GM19397 (cell line): Measurements from ENCODE around the gene ACP7.

Experiments
- ATAC-seq: cut with Tn5 transposase; IDR thresholded peaks from one replicate; pipeline ENCODE4 v1.9.1; 2021; ENCODE audit warnings: mild to moderate bottlenecking, moderate library complexity; ENCODE audit not compliant: unreplicated experiment

The ACP7 gene

GRCh38 chr19:39146686-39147450, 62.7 kb downstream of the ACP7 start:
- ATAC-seq: no peak

DNA sequence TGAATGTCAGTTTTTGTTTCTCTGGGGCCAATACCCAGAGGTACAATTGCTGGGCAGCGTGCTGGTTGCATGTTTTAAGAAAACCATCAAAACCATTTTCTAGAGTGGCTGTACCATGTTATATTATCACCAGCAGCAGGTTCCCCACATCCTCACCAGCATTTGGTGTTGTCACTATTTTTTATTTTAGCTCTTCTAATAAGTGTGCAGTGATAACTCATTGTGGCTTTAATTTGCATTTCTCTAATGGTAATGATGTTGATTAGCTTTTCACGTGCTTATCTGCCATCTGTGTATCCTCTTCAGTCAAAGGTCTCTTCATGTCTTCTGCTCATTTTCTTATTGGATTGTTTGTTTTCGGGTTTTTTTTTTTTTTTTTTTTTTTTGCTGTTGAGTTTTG, 63.3 kb downstream of the ACP7 start:
- no peak for ATAC-seq

DNA sequence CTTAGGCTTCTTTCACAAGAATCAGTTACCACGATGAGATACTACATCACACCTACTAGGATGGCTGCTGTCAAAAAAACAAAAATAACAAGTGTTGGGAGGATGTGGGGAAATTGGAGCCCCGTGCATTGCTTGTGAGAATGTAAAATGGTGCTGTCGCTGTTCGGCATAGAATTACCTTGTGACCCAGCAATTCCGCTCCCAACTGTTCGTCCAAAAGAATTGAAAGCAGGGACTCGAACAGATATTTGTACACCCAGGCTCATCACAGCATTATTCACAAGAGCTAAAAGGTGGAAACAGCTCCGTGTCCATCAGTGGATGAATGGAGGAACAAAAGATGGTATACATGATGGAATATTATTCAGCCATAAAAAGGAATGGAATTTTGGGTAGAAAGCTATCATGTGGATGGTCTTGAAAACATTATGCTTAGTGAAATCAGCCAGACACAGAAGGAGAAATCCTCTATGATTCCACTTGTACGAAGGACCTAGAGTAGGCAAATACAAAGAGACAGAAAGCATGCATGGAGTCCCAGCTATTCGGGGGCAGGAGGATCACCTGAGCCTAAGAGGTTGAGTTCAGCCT, 64.9 kb downstream of the ACP7 start:
- no peak for ATAC-seq

DNA sequence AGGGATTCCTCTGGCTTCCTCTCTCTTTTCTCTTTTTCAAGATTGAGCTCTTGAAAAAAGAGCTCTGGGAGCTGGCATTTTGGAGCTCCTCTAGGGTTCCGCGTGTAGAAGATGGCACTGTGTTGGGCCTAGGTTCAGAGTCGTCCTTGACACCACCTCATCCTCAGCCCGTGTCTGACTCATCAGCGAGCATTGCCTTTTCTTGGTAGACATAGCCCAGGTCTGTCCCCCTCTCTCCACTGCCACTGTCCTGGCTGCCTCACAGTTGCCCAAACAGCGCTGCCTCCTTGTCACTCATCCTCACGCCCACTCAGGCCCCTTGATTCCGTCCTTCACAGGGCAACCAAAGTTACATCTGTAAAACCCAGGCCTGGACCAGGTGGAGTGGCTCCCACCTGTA, 66.1 kb downstream of the ACP7 start:
- ATAC-seq: no peak

DNA sequence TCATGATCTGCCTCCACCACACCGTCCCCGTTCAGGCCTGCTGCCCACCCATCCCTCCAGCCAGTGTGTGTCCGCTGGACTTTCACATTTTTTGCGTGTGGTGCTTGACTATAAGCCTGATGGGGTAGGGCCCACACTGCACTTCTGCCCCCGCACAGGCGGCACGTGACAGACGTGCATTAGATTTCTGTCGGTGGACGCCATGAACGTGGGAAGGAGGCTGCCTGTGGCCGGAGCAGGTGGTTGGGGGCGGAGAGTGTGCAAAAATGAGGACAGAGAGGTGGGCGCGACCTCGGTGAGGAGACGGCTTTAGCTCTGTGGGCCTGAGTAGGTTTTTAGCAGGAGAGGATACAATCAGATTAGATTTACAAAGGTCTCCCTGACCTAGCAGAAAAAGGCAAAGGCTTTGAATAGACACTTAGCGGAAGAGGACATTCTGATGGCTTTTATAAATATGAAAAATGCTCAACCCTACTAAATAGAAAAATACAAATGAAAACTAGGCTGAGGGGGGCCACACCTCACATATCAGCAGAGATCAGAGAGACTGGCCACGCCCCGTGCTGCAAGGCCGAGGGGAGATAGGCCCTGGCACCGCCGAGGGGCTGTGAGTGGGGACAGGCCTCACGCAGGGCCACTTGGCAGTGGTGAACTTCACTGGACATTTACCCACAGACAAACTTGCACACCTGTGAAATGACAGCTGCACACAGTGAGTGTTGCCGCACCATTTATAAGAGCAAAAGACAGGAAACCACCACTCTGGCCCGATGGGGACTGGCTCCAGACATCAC, 66.8 kb downstream of the ACP7 start:
- ATAC-seq: no peak

- ATAC-seq: no peak
These were observed 67.9 kb downstream of the ACP7 start for GRCh38 chr19:39152066-39152465.

DNA sequence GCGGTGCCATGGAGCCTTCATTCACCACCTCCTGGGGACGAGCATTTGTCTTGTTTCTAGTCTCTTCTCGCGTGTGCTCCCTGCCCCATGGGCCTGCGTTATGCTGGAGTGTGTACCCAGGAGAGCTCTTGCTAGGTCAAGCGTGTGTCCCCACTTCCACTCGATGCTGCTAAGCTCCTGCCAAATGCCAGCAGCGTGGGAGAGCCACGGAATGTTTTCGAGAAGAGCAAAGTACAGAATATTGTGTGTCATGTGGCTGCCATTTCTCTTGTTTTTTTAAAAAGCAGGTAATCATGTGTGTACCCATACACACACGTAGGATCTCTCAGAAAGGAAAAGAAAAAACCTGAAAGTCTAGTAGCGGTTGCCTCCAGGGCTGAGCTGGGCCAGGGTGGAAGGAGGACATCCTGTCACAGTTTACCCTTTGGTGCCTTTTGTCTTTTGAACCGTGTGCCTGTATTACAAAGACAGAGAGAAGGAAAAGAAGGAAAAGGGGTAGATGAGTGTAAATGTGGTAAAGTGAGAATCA, 70.0 kb downstream of the ACP7 start:
- ATAC-seq: no peak

DNA sequence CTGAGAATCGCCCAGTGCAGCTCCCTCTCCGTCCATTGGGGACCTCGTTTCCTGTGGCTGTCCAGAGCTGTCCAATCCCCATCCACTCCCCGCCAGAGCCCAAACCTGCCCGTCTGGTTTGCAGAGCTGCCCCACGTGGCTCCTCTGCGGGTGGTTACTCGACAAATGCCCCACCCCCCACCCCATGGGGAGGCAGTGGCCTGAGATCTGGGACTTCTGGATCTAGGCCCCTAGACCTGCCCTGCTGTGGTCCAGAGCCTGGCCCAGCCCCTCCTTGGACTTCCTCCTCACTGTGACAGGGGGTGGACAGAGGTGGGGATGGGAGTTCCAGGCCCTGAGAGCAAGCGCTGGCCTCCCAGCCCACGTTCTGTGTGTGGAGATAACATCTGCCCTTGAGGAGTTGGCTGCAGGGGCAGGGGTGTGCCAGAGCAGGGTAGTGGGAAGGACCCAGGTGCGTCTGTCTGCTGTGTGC, 70.5 kb downstream of the ACP7 start:
- no peak for ATAC-seq

- no peak for ATAC-seq
These were observed 71.0 kb downstream of the ACP7 start for GRCh38 chr19:39155114-39155700.

- no peak for ATAC-seq
These were observed 71.6 kb downstream of the ACP7 start for GRCh38 chr19:39155741-39156140.

DNA sequence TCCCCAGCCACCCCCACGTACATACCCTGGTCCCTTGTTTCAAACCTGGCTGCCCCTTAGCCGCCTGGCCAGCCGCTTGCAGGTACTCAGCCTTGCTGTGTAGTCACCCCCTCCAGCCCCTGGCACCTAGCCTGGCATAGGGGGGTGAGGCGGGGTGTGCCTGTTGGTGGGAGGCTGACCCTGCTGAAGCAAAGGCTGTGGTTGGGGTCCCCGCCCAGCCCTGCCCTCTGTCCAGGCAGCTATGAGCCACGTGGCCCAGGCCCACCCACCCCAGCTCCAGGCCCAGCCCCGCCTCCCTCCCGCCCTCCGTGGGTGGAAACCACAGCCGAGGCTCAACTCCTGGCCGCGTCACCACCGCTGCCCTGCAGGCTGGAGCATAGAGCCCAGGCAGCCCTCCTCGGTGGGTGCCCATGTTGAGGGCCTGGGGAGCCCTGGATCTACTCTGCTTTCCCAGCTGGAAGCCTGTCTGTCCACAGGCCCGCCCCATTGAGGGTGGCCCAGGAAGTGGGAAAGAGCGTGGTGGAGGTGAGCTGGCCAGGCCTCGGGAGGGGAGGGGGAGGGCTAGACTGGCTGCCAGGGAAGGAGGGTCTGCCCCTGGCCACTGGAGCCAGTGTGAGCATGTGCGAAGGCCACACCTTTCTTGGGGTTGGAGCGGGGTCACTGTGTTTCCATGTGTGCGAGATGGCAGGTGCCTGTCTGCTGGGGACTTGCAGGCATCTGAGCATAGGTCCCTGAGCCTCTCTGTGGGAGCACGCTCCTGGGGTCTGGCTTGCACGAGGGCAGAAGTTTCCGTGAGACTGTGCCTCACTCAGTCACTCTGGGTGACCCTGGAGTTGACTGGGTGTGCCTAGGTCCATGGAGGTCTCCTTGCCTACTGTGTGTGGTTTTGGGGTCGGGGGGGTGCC, 72.4 kb downstream of the ACP7 start:
- ATAC-seq: no peak

DNA sequence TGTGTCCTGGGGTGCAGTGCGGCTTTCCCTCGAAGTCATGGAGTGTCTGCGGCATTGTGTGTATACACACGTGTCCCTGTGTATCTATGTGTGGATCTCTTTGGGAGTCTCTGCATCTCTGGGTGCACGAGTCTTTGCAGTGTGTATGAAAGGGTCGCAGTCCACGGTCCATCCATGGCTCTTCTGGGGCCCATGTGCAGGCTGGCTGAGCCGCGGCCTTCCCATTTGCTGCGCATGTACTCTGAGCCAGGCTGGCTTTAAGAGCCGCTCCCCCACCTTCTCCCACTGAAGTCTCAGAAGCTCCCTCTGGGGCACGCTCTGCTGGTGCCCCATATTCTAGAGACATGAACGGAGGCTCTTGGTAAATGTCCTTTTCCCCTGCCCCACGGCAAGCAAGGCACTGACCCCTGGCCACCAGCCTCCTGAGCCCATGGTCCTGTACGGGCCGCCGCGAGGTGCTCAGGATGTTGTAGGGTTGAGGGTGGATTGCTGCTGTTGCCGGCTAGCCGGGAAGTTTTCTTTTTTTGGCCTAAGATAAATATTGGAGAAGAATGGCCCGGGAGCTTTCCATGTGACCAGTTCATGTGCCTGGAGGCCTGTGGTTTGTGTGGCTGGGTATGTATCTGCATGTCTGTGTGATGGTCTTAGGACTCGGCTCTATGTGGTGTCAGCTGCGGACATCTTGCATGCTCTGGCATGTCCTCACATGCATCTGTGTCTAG, 73.3 kb downstream of the ACP7 start:
- no peak for ATAC-seq

GRCh38 chr19:39157997-39158389, 73.8 kb downstream of the ACP7 start:
- ATAC-seq: no peak

DNA sequence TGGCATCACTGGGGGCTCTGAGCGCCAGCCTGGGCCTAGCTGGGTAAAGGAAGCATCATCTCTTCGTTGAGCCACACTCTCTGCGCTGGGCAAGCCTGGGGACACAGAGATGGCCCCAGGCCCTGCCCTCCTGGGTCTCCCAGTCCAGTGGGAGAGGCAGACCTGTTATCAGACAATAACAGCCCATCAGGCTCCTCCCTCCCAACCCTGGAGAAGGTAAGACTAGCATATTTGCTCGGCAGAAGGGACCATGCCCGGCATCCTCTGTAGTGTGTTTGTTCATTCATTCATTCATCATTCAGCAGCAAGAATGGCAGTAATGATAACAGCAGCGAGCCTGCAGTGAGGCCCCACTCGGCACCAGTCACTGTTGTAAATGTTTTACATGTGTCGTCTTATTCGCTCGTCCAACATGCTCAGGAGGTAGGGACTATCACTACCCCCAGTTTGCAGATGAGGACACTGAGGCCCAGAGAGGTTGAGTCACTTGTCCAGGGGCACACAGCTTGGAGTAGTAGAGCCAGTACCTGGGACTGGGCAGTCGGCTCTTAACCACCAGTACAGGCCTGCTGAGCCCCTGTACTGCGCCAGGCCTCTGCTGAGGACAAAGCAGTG, 74.6 kb downstream of the ACP7 start:
- ATAC-seq: no peak

DNA sequence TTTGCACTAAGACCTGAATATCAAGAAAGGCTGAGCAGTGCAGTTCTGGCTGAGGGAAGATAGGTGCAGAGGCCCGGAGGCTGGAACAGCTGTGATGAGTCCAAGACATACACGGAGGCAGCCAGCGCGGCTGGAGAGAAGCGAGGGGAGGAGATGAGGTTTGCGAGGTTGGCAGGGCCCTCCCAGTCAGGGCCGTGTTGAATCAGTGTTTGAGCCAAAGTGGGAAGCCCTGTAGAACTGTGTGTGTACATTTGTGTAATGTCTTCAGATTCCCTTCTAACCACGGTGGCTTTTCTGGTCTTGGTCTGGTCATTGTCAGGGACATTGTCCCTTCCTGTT, 76.3 kb downstream of the ACP7 start:
- no peak for ATAC-seq
